Activated naive CD8-positive, alpha-beta T cell treated with anti-CD3 and anti-CD28 coated beads, Interleukin-2, amount 10 ng/mL, durations not matched to agents 7 days and 5 days (primary cell): ENCODE results near the gene ZNF541. TPM values are rescaled to one million over a fixed set of nuclear protein-coding genes. Genes with fewer than 3 reads are reported as not detected.
"Not testable (repeated sequence)": the region's sequence is repeated elsewhere in the genome, so short reads cannot be mapped to it uniquely, and the experiment has no call there.

Experiments used
- ATAC-seq: fragments of 150-1000 bp; cut with Tn5 transposase; one replicate; pipeline ENCODE4 v1.10.0; 2021; ENCODE audit warnings: low read depth, moderate library complexity
- POLR2A ChIA-PET: fragments of 350-600 bp; sonication (Branson Sonifier 250); formaldehyde crosslinking; loops from one replicate; lab custom pipeline; 2021; ENCODE audit warnings: antibody characterized with exemption; lab: Charles Lee
- DNase-seq: peaks from one replicate; pipeline ENCODE4 v3.0.0; 2021
- H3K27ac Mint-ChIP-seq: one replicate; pipeline ENCODE4 v1.8.0; 2022; ENCODE audit warnings: mild to moderate bottlenecking, mixed read lengths
- H3K27me3 Mint-ChIP-seq: one replicate; pipeline ENCODE4 v1.8.0; 2022; ENCODE audit warnings: mild to moderate bottlenecking, moderate library complexity, mixed read lengths
- H3K36me3 Mint-ChIP-seq: one replicate; pipeline ENCODE4 v1.8.0; 2021; ENCODE audit warnings: mild to moderate bottlenecking, mixed read lengths
- H3K4me1 Mint-ChIP-seq: one replicate; pipeline ENCODE4 v1.8.0; 2021; ENCODE audit warnings: mixed read lengths
- H3K4me3 Mint-ChIP-seq: one replicate; pipeline ENCODE4 v1.8.0; 2022; ENCODE audit warnings: mild to moderate bottlenecking, moderate library complexity, mixed read lengths
- H3K9me3 Mint-ChIP-seq: one replicate; pipeline ENCODE4 v1.8.0; 2021; ENCODE audit warnings: mixed read lengths
- total RNA-seq, 2 experiments: library from RNA; stranded (reverse); gene quantifications; one replicate each; pipeline ENCODE4 v1.2.3, GENCODE V29; 2021

Gene ZNF541
- total RNA-seq, 2 experiments from 2014 or later, result 0.30 to 1.2 TPM

DNA sequence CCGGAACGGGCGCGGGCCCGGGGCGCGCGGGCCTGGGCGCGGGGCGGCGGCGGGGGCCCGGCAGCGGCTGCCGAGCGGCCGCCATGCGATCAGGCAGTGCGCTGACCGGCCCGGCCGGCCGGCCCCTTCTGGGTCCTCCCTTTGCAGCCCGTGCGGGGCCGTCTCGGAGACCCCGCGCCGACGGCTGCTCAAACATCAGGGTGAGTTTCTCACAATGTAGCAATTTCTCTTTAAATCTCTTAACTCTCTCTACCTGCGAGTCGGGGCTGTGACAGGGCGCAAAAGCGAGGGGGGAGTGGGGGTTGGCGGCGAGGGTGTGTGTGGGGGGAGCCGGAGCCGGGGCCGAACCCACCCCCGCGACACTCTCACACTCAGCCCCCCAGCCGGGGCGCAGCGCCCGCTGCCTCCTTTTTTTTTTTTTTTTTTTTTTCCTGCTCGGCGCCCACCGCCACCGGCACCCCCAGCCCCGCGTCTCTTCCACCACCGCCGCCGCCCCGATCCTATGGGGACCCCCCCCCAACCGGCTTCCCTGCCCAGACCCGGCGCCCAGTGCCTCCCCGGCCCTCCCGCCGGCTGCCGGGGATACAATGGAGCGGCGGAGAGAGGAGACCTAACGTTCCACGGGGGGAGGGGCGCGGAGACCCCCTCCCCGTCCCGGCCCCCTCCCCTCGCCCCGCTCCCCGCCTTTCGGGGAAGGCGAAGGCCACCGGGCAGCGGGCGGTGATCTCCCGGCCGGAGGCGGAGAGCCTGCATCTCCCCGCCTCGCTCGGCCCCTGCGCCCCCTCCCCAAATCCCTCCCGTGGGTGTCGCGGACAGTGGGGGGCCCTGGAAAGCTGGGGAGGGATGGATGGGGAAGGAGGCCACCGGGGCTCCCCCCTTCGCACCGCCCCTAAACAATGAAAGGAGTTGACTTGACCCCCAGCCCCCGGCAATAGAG is 36.3 kb upstream of the ZNF541 start, which contains the start of gene BICRA:
Gene BICRA (plus strand): TSS at position 166 of the 937 bp plus-strand sequence. CDS start 64,441 bp downstream, outside the sequence.
- peaks cover 4% of the 10 kb centered on the region for H3K36me3 Mint-ChIP-seq
- H3K27me3 Mint-ChIP-seq, result no peaks in the 10 kb centered on the region
- H3K9me3 Mint-ChIP-seq, result no peaks in the 10 kb centered on the region
- ATAC-seq (peak; percentile 51), DNase-seq (peak; percentile 89)
- POLR2A ChIA-PET, result interaction anchor here (0.7 to 2.7 kb wide), 12 partner anchors 7 to 181 kb away, joined by 3 to 33 read pairs (median 6); partner anchors contain the start of genes KPTN and NAPA
- H3K27ac Mint-ChIP-seq, result peak within 1 kb of the TSS; percentile 93
- H3K4me3 Mint-ChIP-seq, result peak within 1 kb of the TSS; percentile 94
- peaks cover 27% of the 10 kb centered on the region for H3K4me1 Mint-ChIP-seq

DNA sequence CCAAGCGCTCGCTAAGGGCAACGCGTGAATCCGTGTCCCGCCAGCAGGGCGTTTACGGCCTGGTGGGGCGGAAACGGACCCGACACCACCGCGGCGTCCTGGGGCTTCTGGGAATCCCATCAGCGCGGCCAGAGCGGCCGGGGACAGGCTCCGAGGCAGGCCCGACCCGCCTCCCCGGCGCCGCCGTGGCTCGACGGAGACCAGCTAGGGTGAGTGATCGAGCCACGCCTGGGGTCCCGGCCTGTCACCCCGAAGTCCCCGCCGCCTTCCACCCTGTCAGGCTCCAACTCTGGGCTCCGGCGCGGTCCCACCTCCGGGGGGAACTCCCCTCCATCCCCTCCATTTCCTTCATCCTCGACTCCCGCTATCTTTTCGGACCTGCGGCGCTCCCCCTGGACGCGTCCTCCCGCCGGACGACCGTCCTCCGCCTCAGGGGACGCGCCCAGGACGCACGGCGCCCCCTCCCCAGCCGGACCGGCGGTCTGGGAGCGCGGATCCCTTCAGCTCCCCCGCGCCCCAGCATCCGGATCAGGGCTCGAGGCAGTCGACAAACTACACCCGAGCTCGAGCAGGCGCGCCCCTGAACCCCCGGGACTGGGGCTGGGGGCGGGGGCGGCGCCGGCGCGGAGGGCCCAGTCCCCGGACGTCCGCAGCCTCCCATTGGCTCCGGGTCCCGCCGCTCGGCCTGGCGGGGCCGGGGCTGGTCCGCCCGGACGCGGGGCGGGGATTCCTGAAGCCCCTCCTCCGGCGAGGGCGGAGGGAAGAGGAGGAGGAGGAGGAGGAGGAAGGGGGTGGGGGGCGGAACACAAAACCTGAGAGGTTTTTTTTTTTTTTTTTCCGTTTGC is 35.3 kb upstream of the ZNF541 start:
- H3K27me3 Mint-ChIP-seq, result peaks cover 9% of the 10 kb centered on the region
- ATAC-seq (peak; percentile 90), DNase-seq (peak; percentile 100)
- H3K4me1 Mint-ChIP-seq, result peaks cover 23% of the 10 kb centered on the region
- H3K4me3 Mint-ChIP-seq, result peak overlapping the region; percentile 89
- H3K27ac Mint-ChIP-seq, result peak overlapping the region; percentile 86
- POLR2A ChIA-PET, result interaction anchor here (0.7 to 2.1 kb wide), 10 partner anchors 8 to 142 kb away, joined by 3 to 20 read pairs (median 4); partner anchors contain the start of genes NAPA and NOP53
- no peaks in the 10 kb centered on the region for H3K9me3 Mint-ChIP-seq
- H3K36me3 Mint-ChIP-seq, result peaks cover 4% of the 10 kb centered on the region

DNA sequence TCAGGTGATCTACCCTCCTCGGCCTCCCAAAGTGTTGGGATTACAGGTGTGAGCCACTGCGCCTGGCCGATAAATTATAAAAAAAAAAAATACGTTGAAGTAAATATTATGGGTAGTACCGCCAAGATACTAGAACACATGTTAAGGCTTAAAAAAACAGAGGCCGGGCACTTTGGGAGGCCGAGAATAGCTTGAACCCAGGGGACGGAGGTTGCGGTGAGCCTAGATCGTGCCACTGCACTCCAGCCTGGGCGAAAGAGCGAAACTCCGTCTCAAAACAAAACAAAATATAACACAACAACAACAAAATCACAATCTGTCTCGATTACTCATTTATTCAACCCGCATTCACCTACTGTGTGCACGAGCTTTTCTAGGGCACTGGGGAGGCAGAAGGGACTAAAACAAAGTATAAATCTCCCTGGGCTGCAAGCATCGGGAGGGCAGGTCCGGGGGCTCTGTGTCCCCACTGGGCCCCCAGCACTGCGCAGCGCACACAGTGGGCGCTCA is 34.7 kb upstream of the ZNF541 start:
- POLR2A ChIA-PET, result interaction anchor here (0.6 to 2.1 kb wide), 8 partner anchors 8 to 389 kb away, joined by 3 to 20 read pairs (median 4); partner anchors contain the start of genes NAPA and NOP53
- H3K9me3 Mint-ChIP-seq, result no peaks in the 10 kb centered on the region
- peaks cover 4% of the 10 kb centered on the region for H3K36me3 Mint-ChIP-seq
- ATAC-seq (no peak), DNase-seq (no peak)
- H3K27ac Mint-ChIP-seq, result peak overlapping the region; percentile 86
- peaks cover 23% of the 10 kb centered on the region for H3K4me1 Mint-ChIP-seq
- peaks cover 12% of the 10 kb centered on the region for H3K27me3 Mint-ChIP-seq
- peak overlapping the region; percentile 89 for H3K4me3 Mint-ChIP-seq

DNA sequence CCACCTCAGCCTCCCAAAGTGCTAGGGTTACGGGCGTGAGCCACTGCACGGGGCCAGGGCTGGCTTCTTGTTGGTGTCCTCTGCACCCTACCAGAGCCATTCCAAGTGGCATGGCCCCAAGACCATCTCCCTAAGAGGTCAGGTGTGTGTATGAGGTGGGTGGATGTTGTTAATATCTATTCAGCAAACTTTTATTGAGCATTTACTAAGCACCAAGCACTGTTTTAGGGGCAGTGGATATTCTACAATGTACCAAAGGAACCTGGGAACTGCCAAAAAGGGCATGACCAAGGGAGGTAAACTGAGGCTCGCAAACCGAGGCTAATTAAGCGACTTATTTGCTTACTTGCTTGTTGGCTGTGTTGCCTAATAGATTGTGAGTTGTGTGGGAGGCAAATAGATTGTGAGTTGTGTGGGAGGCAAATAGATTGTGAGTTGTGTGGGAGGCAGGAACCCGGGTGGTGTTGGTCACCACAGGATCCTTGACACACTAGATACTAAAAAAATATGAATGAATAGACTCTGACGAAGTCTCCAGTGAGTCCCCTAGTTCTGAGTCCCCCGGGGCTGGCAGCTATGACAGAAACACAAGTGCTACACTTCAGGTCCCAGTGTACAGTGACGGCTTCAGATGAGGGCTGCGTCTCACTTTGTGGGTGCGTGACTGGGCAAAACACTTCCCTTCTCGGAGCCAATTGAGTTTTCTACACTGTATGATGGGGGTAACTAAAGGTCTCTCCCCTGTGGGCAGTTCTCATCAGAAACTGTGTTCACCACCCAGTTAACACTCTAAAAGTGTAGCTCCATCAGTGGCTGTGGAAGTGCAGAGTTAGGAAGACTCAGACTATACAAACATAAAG is 31.0 kb upstream of the ZNF541 start:
- no peak for ATAC-seq
- Mint-ChIP-seq H3K4me1 (peaks cover 25% of the 10 kb centered on the region), H3K9me3 (no peaks in the 10 kb centered on the region), H3K27ac (peak overlapping the region; percentile 58), H3K27me3 (peaks cover 15% of the 10 kb centered on the region), H3K36me3 (peaks cover 5% of the 10 kb centered on the region), H3K4me3 (no peak overlapping the region)
- DNase-seq, result no peak
- POLR2A ChIA-PET, result interaction anchor here (1.2 kb wide), 1 partner anchor 126 kb away, joined by 3 read pairs; no protein-coding TSS in a partner anchor

DNA sequence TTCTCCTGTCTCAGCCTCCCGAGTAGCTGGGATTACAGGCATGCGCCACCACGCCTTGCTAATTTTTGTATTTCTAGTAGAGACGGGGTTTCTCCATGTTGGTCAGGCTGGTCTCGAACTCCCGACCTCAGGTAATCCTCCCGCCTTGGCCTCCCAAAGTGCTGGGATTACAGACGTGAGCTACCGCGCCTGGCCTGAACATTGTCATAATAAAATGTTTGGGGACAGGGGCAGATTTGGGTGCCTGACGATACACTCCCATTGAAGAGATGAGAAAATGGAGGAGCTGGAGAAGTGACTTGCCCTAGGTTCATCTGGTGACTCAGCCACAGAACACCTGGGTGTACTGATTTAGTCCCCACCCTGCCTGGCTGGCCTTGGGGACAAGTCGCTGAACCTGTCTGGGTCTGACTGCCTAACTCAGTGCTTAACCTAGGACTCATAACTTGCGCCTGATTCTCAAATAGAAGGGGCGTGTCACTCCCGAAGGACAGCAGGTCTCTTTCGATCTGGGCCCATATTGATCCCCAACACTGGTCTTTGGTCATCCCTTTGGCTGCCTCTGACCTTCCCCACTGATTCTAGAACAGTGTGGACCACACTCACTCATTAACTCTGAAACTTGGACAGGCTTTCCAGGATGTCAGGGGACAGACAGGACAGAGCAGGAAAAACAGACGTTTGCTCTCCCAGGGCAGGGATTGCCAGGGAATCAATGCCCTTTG is 28.4 kb upstream of the ZNF541 start:
- Mint-ChIP-seq H3K36me3 (peaks cover 1% of the 10 kb centered on the region), H3K27ac (peak overlapping the region; percentile 93), H3K27me3 (peaks cover 15% of the 10 kb centered on the region), H3K4me3 (peak overlapping the region; percentile 81), H3K9me3 (no peaks in the 10 kb centered on the region), H3K4me1 (peaks cover 25% of the 10 kb centered on the region)
- DNase-seq (no peak), ATAC-seq (no peak)
- POLR2A ChIA-PET, result interaction anchor here (0.6 to 4.1 kb wide), 13 partner anchors 9 to 327 kb away, joined by 3 to 42 read pairs (median 4); partner anchors contain the start of genes KPTN and NAPA

DNA sequence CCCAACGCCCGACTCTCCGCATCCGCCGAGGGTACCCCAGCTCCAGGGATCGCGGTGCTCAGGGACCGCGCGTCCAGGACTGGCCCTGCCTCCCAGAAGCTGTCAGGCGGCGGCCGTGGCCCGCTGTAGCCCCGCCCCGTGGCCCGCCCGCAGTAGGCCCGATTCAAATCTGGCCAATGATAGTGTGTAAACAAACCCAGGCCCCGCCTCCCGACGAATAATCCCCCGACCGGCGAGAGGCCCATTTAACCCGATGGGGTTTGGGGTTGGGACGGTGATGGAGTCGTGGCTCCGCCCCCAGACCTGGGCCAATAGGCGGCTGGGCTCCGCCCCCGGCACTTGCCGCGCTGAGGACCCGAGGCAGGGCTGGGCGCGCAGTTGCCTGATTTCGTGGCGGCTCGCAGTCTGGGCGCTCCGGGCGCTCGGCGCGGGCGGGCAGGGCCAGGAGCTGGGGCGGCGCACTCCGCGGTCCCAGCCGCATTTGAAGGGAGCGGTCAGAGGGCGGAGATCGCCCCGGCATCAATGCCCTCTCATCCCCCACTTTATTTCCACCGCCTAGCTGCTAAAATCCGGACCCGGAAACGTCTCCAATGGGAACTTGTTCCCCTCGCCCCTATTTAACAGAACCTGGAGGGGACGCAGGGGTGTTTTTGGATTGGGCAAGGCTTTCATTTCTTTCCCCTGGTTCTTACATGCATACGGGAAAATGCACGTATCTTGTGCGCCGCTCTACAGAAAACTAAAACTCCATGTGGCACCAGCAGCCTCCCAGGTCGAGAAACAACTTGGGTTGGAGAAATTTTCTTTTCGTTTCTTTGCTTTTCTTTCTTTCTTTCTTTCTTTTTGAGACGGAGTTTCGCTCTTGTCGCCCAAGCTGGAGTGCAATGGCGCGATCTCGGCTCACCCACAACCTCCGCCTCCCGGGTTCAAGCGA is 27.6 kb upstream of the ZNF541 start:
- peak overlapping the region; percentile 93 for H3K27ac Mint-ChIP-seq
- POLR2A ChIA-PET, result interaction anchor here (0.5 to 4.1 kb wide), 25 partner anchors 8 to 1211 kb away, joined by 3 to 42 read pairs (median 4); partner anchors contain the start of genes BICRA, KPTN and NAPA
- peaks cover 1% of the 10 kb centered on the region for H3K36me3 Mint-ChIP-seq
- peaks cover 32% of the 10 kb centered on the region for H3K4me1 Mint-ChIP-seq
- no peaks in the 10 kb centered on the region for H3K9me3 Mint-ChIP-seq
- H3K4me3 Mint-ChIP-seq, result peak overlapping the region; percentile 81
- DNase-seq (peak; percentile 95), ATAC-seq (peak; percentile 97)
- H3K27me3 Mint-ChIP-seq, result peaks cover 15% of the 10 kb centered on the region

DNA sequence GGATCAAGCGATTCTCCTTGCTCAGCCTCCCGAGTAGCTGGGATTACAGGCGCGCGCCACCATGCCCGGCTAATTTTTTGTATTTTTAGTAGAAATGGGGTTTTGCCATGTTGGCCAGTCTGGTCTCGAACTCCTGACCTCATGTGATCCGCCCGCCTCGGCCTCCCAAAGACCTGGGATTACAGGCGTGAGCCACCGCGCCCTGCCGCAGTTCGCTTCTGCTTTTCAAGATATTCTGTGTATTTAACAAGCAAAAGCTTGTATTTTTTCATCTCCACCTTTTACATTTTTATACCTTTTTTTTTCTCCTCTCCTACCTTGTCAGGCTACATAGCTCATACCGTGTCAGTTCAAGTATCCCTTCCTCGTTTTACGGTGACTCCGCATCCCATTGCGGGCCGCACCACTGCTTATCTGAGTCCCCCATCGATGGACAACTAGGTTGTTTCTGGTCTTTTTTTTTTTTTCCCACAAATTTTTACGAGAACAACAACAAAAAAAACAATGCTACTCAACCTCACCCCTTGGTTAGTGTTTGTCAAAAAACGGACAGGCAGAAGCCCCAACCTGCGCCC is 26.8 kb upstream of the ZNF541 start:
- POLR2A ChIA-PET, result interaction anchor here (0.5 to 4.1 kb wide), 25 partner anchors 8 to 1921 kb away, joined by 3 to 42 read pairs (median 4); partner anchors contain the start of genes BICRA, KPTN and NAPA

DNA sequence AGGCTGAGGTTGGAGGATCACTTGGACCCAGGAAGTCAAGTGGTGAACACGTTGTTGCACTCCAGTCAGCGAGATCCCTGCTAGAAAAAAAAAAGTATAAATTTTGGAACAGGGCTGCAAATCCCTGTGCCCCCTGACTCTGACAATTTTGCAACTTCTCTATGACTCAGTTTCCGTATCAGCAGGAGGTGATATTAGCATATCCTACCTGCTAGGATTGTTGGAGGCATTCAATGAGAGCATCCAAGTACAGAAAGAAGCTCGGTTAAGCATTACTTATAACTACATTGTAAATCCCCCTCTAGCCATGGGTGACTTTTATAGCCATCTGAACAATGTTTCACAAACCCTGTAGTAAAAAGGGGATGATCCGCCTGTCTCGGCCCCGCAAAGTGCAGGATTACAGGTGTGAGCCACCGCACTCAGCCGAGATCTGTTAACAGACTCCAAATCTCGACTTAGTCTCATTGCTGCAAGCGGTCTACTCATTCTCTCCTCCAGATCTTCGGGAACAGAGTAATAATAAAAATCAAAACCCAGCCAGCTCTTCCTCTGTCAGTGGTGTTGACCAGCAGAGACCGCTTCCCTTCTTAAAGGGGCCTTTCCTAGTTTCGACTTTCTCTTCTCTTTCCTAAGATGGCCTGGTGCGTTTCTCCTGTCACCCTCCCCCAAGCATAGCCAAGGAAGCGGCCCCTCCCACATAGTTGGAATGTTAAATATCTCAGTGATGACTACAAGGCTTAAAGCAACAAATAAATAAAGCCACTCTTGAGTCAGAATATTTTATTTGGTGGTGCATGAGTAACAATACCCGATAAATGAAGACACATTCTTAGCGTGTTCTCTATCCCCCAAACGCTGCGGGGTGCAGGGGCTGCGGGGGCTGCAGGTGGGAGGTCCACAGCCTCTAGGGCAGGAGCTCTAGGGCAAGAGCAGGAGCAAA is 25.7 kb upstream of the ZNF541 start:
- ATAC-seq (no peak), DNase-seq (no peak)
- peaks cover 30% of the 10 kb centered on the region for H3K4me1 Mint-ChIP-seq
- no peak overlapping the region for H3K27ac Mint-ChIP-seq
- POLR2A ChIA-PET, result interaction anchor here (0.6 to 4.1 kb wide), 5 partner anchors 9 to 85 kb away, joined by 3 to 42 read pairs (median 6); partner anchors contain the start of genes BICRA and NAPA
- peaks cover 13% of the 10 kb centered on the region for H3K27me3 Mint-ChIP-seq
- H3K4me3 Mint-ChIP-seq, result peak overlapping the region; percentile 81
- H3K36me3 Mint-ChIP-seq, result peaks cover 1% of the 10 kb centered on the region
- no peaks in the 10 kb centered on the region for H3K9me3 Mint-ChIP-seq

More for the DNA sequence above, 26.8 kb upstream of the ZNF541 start:
- peaks cover 15% of the 10 kb centered on the region for H3K27me3 Mint-ChIP-seq
- H3K27ac Mint-ChIP-seq, result peak overlapping the region; percentile 93
- not testable (repeated sequence) for H3K9me3 Mint-ChIP-seq, ATAC-seq, H3K36me3 Mint-ChIP-seq, DNase-seq
- H3K4me3 Mint-ChIP-seq, result peak overlapping the region; percentile 81
- peaks cover 32% of the 10 kb centered on the region for H3K4me1 Mint-ChIP-seq

DNA sequence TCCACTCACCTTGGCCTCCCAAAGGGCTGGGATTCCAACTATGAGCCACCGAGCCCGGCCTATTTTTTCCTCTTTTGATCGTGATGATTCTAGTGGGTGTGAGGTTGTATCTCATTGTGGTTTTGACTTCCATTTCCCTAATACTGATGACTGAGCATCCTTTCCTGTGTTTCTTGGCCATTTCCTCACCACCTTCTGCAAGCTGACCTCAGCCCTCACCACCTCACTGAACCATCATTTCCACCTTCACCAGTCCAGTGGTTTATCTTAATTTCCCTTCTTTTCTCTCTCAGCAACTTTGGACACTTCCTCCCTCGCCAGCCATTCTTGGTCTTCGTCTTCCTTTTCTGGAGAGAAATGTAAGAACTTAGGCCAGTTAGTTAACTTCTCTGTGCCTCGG is 23.0 kb upstream of the ZNF541 start:
- peaks cover 1% of the 10 kb centered on the region for H3K36me3 Mint-ChIP-seq
- POLR2A ChIA-PET, result interaction anchor here (1.5 kb wide), 1 partner anchor 80 kb away, joined by 5 read pairs; the partner anchor contains the start of gene NAPA

More for the DNA sequence above, 23.0 kb upstream of the ZNF541 start:
- DNase-seq, result no peak
- H3K4me1 Mint-ChIP-seq, result peaks cover 23% of the 10 kb centered on the region
- no peak for ATAC-seq
- H3K4me3 Mint-ChIP-seq, result peak overlapping the region; percentile 14
- peak overlapping the region; percentile 57 for H3K27ac Mint-ChIP-seq
- H3K27me3 Mint-ChIP-seq, result peaks cover 8% of the 10 kb centered on the region
- H3K9me3 Mint-ChIP-seq, result no peaks in the 10 kb centered on the region
